PC-3 (cell line): ENCODE measurements around the gene CABCOCO1. TPM values are rescaled to one million over a fixed set of nuclear protein-coding genes. Genes with fewer than 3 reads are reported as not detected.

Experiments
- ATAC-seq: fragments of 200-7000 bp; cut with Tn5 transposase; 2 replicates; pipeline ENCODE4 v1.9.1; 2020; ENCODE audit warnings: mild to moderate bottlenecking, moderate library complexity
- BruUV-seq: library from RNA; stranded (reverse); fragments of 400-500 nt; replicated peaks from 2 replicates; lab custom pipeline; 2021; lab: Mats Ljungman, UMichigan
- CTCF ChIA-PET: fragments of 300-600 bp; sonication (Branson Sonifier 250); formaldehyde crosslinking; loops from one replicate; lab custom pipeline; 2022; ENCODE audit warnings: antibody characterized with exemption; lab: Charles Lee
- POLR2A ChIA-PET: fragments of 300-600 bp; sonication (Branson Sonifier 250); formaldehyde crosslinking; loops from one replicate; lab custom pipeline; 2022; ENCODE audit warnings: antibody characterized with exemption; ENCODE audit not compliant: unreplicated experiment; lab: Charles Lee
- DNase-seq: peaks from one replicate; pipeline ENCODE4 v3.0.0-alpha.2; 2015
- H2AFZ ChIP-seq: fragments of 300-600 bp; sonication (generic); 2 replicates; pipeline ENCODE4 v1.6.0; 2016; ENCODE audit warnings: antibody characterized with exemption, low read length
- H3F3A ChIP-seq: fragments of 300-600 bp; sonication (generic); one replicate; pipeline ENCODE4 v1.6.0; 2017; ENCODE audit warnings: antibody characterized with exemption, low read length, control low read depth, mild to moderate bottlenecking; ENCODE audit not compliant: unreplicated experiment
- H3K27ac ChIP-seq: fragments of 300-600 bp; sonication (generic); 2 replicates; pipeline ENCODE4 v1.5.1; 2016; ENCODE audit warnings: mild to moderate bottlenecking, low read length
- H3K27me3 ChIP-seq: fragments of 300-600 bp; sonication (generic); 2 replicates; pipeline ENCODE4 v1.6.1; 2016; ENCODE audit warnings: low read length, mixed read lengths
- H3K36me3 ChIP-seq: fragments of 300-600 bp; sonication (generic); 2 replicates; pipeline ENCODE4 v1.6.1; 2016; ENCODE audit warnings: low read depth, mixed run types, low read length, mixed read lengths
- H3K4me1 ChIP-seq: fragments of 300-600 bp; sonication (generic); 2 replicates; pipeline ENCODE4 v1.5.1; 2016; ENCODE audit warnings: low read length; ENCODE audit not compliant: insufficient read depth
- H3K4me2 ChIP-seq: fragments of 300-600 bp; sonication (generic); 2 replicates; pipeline ENCODE4 v1.6.0; 2016; ENCODE audit warnings: low read length
- H3K4me3 ChIP-seq: fragments of 300-600 bp; sonication (generic); 2 replicates; pipeline ENCODE4 v1.5.1; 2016; ENCODE audit warnings: mild to moderate bottlenecking, low read length, mixed read lengths
- H3K79me2 ChIP-seq: fragments of 300-600 bp; sonication (generic); 2 replicates; pipeline ENCODE4 v1.6.1; 2017; ENCODE audit warnings: low read length, mixed read lengths
- H3K9ac ChIP-seq: fragments of 300-600 bp; sonication (generic); 2 replicates; pipeline ENCODE4 v1.6.0; 2016; ENCODE audit warnings: mild to moderate bottlenecking, low read length
- H3K9me2 ChIP-seq: fragments of 300-600 bp; sonication (generic); replicated peaks from 2 replicates; pipeline ENCODE4 v1.6.1; 2016; ENCODE audit warnings: mixed run types, low read length, mixed read lengths
- H3K9me3 ChIP-seq: fragments of 300-600 bp; sonication (generic); 2 replicates; pipeline ENCODE4 v1.6.1; 2016; ENCODE audit warnings: low read length, mixed read lengths
- H4K20me1 ChIP-seq: fragments of 300-600 bp; sonication (generic); 2 replicates; pipeline ENCODE4 v1.6.1; 2016; ENCODE audit warnings: low read length, mixed read lengths
- EZH2 ChIP-seq: fragments of 300-600 bp; sonication (generic); IDR thresholded peaks from one replicate; pipeline ENCODE4 v1.6.1; 2017; ENCODE audit warnings: antibody characterized with exemption, mild to moderate bottlenecking, low read length; ENCODE audit not compliant: unreplicated experiment
- EZH2phosphoT487 ChIP-seq: fragments of 300-600 bp; sonication (generic); IDR thresholded peaks from 2 replicates; pipeline ENCODE4 v1.6.1; 2018; ENCODE audit warnings: mild to moderate bottlenecking, antibody characterized with exemption, low read length, borderline replicate concordance
- intact Hi-C: fragments of 100-400 bp; cut with micrococcal nuclease; formaldehyde crosslinking; loops from 2 replicates; pipeline ENCODE4 v1.9.0; 2023
- total RNA-seq: library from RNA; depleted of rRNA; stranded (reverse); fragments of >200 nt; gene quantifications from 2 replicates; pipeline ENCODE4 v1.2.3, GENCODE V29; 2014
- TF ChIP-seq, protein P1 (sequence below): fragments of 300-600 bp; sonication (generic); conservative IDR thresholded peaks from 2 replicates; pipeline ENCODE4 v1.5.1; 2017; ENCODE audit warnings: antibody characterized with exemption, low read depth, mild to moderate bottlenecking, low read length

CABCOCO1 gene
- total RNA-seq, 1 experiment from 2014 or later: not detected

DNA sequence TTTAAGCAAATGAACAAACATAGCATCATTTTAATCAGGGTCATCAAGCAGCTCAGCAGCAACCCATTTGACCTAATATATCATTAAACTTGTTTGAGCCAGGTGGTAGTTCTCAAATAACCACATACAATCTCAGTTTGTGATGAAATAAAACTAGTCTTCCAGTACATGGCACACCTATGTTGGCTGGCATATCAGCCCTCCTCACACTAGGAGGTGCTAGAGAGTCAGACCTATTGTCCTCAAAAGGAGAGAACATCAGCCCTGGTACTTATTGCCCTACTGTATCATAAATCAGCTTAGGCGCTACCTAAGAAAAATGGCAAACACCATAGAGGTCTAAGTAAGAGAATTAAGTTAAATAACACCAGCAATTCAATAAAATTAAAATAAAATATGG is 81.7 kb downstream of the CABCOCO1 start:
- TF ChIP-seq EZH2: no peak
- TF ChIP-seq, protein P1, sequence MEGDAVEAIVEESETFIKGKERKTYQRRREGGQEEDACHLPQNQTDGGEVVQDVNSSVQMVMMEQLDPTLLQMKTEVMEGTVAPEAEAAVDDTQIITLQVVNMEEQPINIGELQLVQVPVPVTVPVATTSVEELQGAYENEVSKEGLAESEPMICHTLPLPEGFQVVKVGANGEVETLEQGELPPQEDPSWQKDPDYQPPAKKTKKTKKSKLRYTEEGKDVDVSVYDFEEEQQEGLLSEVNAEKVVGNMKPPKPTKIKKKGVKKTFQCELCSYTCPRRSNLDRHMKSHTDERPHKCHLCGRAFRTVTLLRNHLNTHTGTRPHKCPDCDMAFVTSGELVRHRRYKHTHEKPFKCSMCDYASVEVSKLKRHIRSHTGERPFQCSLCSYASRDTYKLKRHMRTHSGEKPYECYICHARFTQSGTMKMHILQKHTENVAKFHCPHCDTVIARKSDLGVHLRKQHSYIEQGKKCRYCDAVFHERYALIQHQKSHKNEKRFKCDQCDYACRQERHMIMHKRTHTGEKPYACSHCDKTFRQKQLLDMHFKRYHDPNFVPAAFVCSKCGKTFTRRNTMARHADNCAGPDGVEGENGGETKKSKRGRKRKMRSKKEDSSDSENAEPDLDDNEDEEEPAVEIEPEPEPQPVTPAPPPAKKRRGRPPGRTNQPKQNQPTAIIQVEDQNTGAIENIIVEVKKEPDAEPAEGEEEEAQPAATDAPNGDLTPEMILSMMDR: peak; percentile 98
- H3K4me3 ChIP-seq: no peak overlapping the region
- no peaks in the 10 kb centered on the region for H4K20me1 ChIP-seq
- ATAC-seq (peak; percentile 75), DNase-seq (peak; percentile 92)
- H3K9ac ChIP-seq: no peak overlapping the region
- CTCF ChIA-PET: interaction anchor here (0.8 to 1.0 kb wide), 2 partner anchors 91 to 145 kb away, joined by 3 to 5 read pairs; no protein-coding TSS in a partner anchor
- H3K27ac ChIP-seq: no peak overlapping the region
- no TSS peak for BruUV-seq
- no peaks in the 10 kb centered on the region for H3K36me3 ChIP-seq
- no peaks in the 10 kb centered on the region for H3K27me3 ChIP-seq
- H3F3A ChIP-seq: no peaks in the 10 kb centered on the region
- intact Hi-C loops: no loop called here
- peaks cover 2% of the 10 kb centered on the region for H3K4me1 ChIP-seq
- POLR2A ChIA-PET: no interaction called here
- no peak overlapping the region for H3K4me2 ChIP-seq
- no peaks in the 10 kb centered on the region for H3K9me2 ChIP-seq
- no peak overlapping the region for H2AFZ ChIP-seq
- H3K79me2 ChIP-seq: no peaks in the 10 kb centered on the region
- H3K9me3 ChIP-seq: no peaks in the 10 kb centered on the region

DNA sequence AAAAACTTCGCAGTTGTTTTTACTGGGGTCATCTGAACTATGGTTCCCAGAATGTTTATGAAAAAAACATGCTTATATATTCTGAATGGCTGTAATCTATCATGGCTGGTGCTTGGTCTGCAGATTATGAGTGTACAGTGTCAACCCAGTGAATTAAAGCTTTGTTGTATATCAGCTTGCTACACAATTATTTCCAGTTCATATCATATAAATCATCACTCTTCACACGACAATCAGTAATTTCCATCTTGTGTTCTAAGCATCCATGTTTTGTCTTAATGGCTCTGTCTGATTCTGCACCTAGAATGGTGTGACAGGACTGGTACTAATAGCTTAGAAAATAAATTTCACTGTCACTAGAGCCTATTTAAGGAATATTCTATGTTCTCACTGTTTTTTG is 83.6 kb downstream of the CABCOCO1 start:
- ChIA-PET POLR2A (no interaction called here), CTCF (no interaction called here)
- Histone ChIP-seq H3K27me3 (no peaks in the 10 kb centered on the region), H3K4me1 (peaks cover 10% of the 10 kb centered on the region), H3F3A (no peaks in the 10 kb centered on the region), H3K79me2 (no peaks in the 10 kb centered on the region), H3K4me3 (no peak overlapping the region), H3K9me3 (no peaks in the 10 kb centered on the region), H4K20me1 (no peaks in the 10 kb centered on the region), H3K9ac (no peak overlapping the region), H2AFZ (no peak overlapping the region), H3K4me2 (no peak overlapping the region), H3K27ac (no peak overlapping the region), H3K9me2 (no peaks in the 10 kb centered on the region), H3K36me3 (no peaks in the 10 kb centered on the region)
- TF ChIP-seq, protein P1: no peak
- TF ChIP-seq EZH2: no peak
- TF ChIP-seq EZH2phosphoT487: no peak
- ATAC-seq (no peak), DNase-seq (no peak)
- intact Hi-C loops: no loop called here
- no TSS peak for BruUV-seq

DNA sequence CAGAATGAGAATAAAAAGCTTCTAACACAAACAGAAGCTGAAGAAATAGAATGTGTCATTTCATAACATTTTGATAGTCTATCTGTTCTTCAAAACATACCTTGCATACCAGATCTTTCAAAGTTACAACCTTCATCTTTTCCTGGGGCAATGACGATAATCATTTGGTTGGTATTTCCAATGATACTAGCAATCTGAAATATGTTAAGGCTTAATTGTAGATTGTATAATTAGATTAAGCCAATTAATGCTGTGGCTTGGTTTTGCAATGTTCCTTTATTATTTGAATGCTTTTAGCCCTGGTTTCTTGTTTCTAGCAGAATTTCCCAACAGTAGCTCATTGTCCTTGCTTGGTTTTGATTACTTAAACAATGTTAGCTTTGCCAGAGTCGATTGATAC is 84.6 kb downstream of the CABCOCO1 start:
- Histone ChIP-seq H4K20me1 (no peaks in the 10 kb centered on the region), H3K9ac (no peak overlapping the region), H3K4me1 (peaks cover 20% of the 10 kb centered on the region), H3F3A (no peaks in the 10 kb centered on the region), H3K4me2 (no peak overlapping the region), H3K36me3 (no peaks in the 10 kb centered on the region), H3K79me2 (no peaks in the 10 kb centered on the region), H2AFZ (no peak overlapping the region), H3K9me2 (no peaks in the 10 kb centered on the region), H3K27ac (no peak overlapping the region), H3K4me3 (no peak overlapping the region), H3K9me3 (no peaks in the 10 kb centered on the region), H3K27me3 (no peaks in the 10 kb centered on the region)
- TF ChIP-seq EZH2phosphoT487 (no peak), EZH2 (no peak)
- TF ChIP-seq, protein P1: no peak
- DNase-seq (no peak), ATAC-seq (no peak)
- BruUV-seq: no TSS peak
- CTCF ChIA-PET: interaction anchor here (0.6 kb wide), 1 partner anchor 155 kb away, joined by 3 read pairs; no protein-coding TSS in a partner anchor
- POLR2A ChIA-PET: no interaction called here
- intact Hi-C loops: no loop called here
